Mesenchymal stem cell (in vitro differentiated cells and primary cell): ENCODE measurements around the gene FBXW4.
A peak's percentile ranks its signal among the peaks of the same experiment; 100 is the strongest.

Experiments used
- DNase-seq: peaks from one replicate; pipeline ENCODE4 v3.0.0-alpha.2; 2013
- H2AFZ ChIP-seq: one replicate; pipeline ENCODE4 v1.6.1; 2013; ENCODE audit warnings: low read depth, mild to moderate bottlenecking, control low read depth, inconsistent platforms, low read length, moderate library complexity
- H2AK5ac ChIP-seq: 2 replicates; pipeline ENCODE4 v1.6.1; 2013; ENCODE audit warnings: low read length, moderate library complexity, mild to moderate bottlenecking, inconsistent platforms; ENCODE audit not compliant: severe bottlenecking
- H2BK120ac ChIP-seq: one replicate; pipeline ENCODE4 v1.6.1; 2013; ENCODE audit warnings: low read depth, mild to moderate bottlenecking, inconsistent platforms, low read length, moderate library complexity
- H2BK12ac ChIP-seq, 2 experiments: one replicate each; pipeline ENCODE4 v1.6.1; 2013; ENCODE audit warnings: inconsistent platforms in 2 of 2, low read length in 2 of 2, mild to moderate bottlenecking in 2 of 2, moderate library complexity in 2 of 2, control low read depth in 1 of 2
- H2BK15ac ChIP-seq: one replicate; pipeline ENCODE4 v1.6.1; 2013; ENCODE audit warnings: mild to moderate bottlenecking, low read depth, inconsistent platforms; ENCODE audit not compliant: poor library complexity, severe bottlenecking
- H2BK5ac ChIP-seq: 2 replicates; pipeline ENCODE4 v1.6.1; 2013; ENCODE audit warnings: low read depth, mild to moderate bottlenecking, low read length, control low read depth, inconsistent platforms; ENCODE audit not compliant: poor library complexity, severe bottlenecking
- H3K14ac ChIP-seq, 2 experiments: one replicate each; pipeline ENCODE4 v1.6.1; 2013; ENCODE audit warnings: inconsistent platforms in 2 of 2, low read length in 2 of 2, control low read depth in 1 of 2, mild to moderate bottlenecking in 1 of 2, moderate library complexity in 1 of 2
- H3K18ac ChIP-seq, 2 experiments: one replicate each; pipeline ENCODE4 v1.6.1; 2013; ENCODE audit warnings: inconsistent platforms in 2 of 2, low read length in 2 of 2, control low read depth in 1 of 2, low read depth in 1 of 2, mild to moderate bottlenecking in 1 of 2
- H3K23ac ChIP-seq, 2 experiments: one replicate each; pipeline ENCODE4 v1.6.1; 2013; ENCODE audit warnings: inconsistent platforms in 2 of 2, low read length in 2 of 2, mild to moderate bottlenecking in 2 of 2, moderate library complexity in 2 of 2, control low read depth in 1 of 2
- H3K27ac ChIP-seq: 2 replicates; pipeline ENCODE4 v1.5.1; 2013; ENCODE audit warnings: mild to moderate bottlenecking, moderate library complexity, low read length, control low read depth, inconsistent platforms; ENCODE audit not compliant: poor library complexity, severe bottlenecking
- H3K27me3 ChIP-seq, 2 experiments: 2 replicates each; pipeline versions ENCODE4 v1.6.1 to v1.7.0; 2013; ENCODE audit warnings: low read length in 2 of 2, mild to moderate bottlenecking in 2 of 2, moderate library complexity in 2 of 2, control low read depth in 1 of 2, inconsistent platforms in 1 of 2; ENCODE audit not compliant: control insufficient read depth in 1 of 2, insufficient read depth in 1 of 2
- H3K36me3 ChIP-seq, 2 experiments: 2 replicates each; pipeline versions ENCODE4 v1.6.1 to v1.7.0; 2013; ENCODE audit warnings: low read length in 2 of 2, control low read depth in 1 of 2, inconsistent platforms in 1 of 2, low read depth in 1 of 2, mild to moderate bottlenecking in 1 of 2; ENCODE audit not compliant: insufficient read depth in 2 of 2, control insufficient read depth in 1 of 2
- H3K4ac ChIP-seq, 2 experiments: one replicate each; pipeline ENCODE4 v1.6.1; 2013; ENCODE audit warnings: inconsistent platforms in 2 of 2, low read length in 2 of 2, mild to moderate bottlenecking in 2 of 2, moderate library complexity in 2 of 2, control low read depth in 1 of 2, low read depth in 1 of 2
- H3K4me1 ChIP-seq: 2 replicates; pipeline ENCODE4 v1.6.1; 2013; ENCODE audit warnings: low read depth, low read length, control low read depth; ENCODE audit not compliant: control insufficient read depth, insufficient read depth
- H3K4me2 ChIP-seq: 2 replicates; pipeline ENCODE4 v1.6.1; 2013; ENCODE audit warnings: low read length, mild to moderate bottlenecking, inconsistent platforms; ENCODE audit not compliant: poor library complexity, severe bottlenecking
- H3K4me3 ChIP-seq, 2 experiments: 2 replicates each; pipeline versions ENCODE4 v1.5.1 to v1.7.0; 2013; ENCODE audit warnings: low read length in 2 of 2, mild to moderate bottlenecking in 2 of 2, control low read depth in 1 of 2, low read depth in 1 of 2; ENCODE audit not compliant: insufficient read depth in 1 of 2
- H3K79me1 ChIP-seq: replicated peaks from 2 replicates; pipeline ENCODE4 v1.6.1; 2013; ENCODE audit warnings: mild to moderate bottlenecking, control low read depth, low read length, inconsistent platforms; ENCODE audit not compliant: poor library complexity, severe bottlenecking
- H3K9ac ChIP-seq: 2 replicates; pipeline ENCODE4 v1.7.0; 2013; ENCODE audit warnings: mild to moderate bottlenecking, low read length, moderate library complexity
- H3K9me3 ChIP-seq: 2 replicates; pipeline ENCODE4 v1.7.0; 2013; ENCODE audit warnings: mild to moderate bottlenecking, low read length; ENCODE audit not compliant: control insufficient read depth
- H4K8ac ChIP-seq: one replicate; pipeline ENCODE4 v1.6.1; 2013; ENCODE audit warnings: inconsistent platforms, mild to moderate bottlenecking, low read length, moderate library complexity
- H4K91ac ChIP-seq: one replicate; pipeline ENCODE4 v1.6.1; 2013; ENCODE audit warnings: mild to moderate bottlenecking, low read length, inconsistent platforms
- WGBS: methylation state at CpG from one replicate; pipeline ENCODE4 v1.1.7; 2013; ENCODE audit warnings: mixed read lengths; 5-methylcytosine and 5-hydroxymethylcytosine counted together

Gene FBXW4

DNA sequence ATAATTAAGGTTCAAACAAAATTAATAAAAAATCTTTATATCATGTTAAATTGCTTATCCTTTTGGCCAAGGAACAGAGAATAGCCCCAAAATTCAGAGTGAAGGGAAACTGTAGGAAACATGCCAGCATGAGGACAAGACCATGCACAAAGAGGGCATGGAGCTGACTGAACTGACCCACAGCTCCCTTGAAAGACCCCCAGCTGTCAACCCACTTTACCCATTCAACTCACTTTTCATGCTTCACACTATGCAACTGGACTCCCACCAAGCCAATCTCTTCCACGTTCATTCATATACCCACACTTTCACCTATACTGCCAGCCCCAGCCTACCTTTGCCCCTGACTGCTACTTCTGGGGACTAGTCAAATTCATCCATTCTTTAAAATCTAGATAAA is 10.2 kb downstream of the FBXW4 start:
- peaks cover 0 to 5% of the 10 kb centered on the region in 2 experiments for H3K36me3 ChIP-seq
- H2BK15ac ChIP-seq = no peak overlapping the region
- no peak overlapping the region for H3K4me2 ChIP-seq
- H2AFZ ChIP-seq = no peak overlapping the region
- no peak overlapping the region for H3K23ac ChIP-seq
- H3K4me3 ChIP-seq = no peak overlapping the region
- peaks cover 3% of the 10 kb centered on the region for H3K4me1 ChIP-seq
- no peak overlapping the region for H4K8ac ChIP-seq
- H3K14ac ChIP-seq = no peak overlapping the region
- no peak for DNase-seq
- no peak overlapping the region for H3K27ac ChIP-seq
- no peaks in the 10 kb centered on the region for H3K27me3 ChIP-seq
- no peak overlapping the region for H4K91ac ChIP-seq
- no peaks in the 10 kb centered on the region for H3K9me3 ChIP-seq
- H3K4ac ChIP-seq = no peak overlapping the region
- peaks cover 32% of the 10 kb centered on the region for H3K79me1 ChIP-seq
- H2BK120ac ChIP-seq = no peak overlapping the region
- H3K9ac ChIP-seq = no peak overlapping the region
- no peak overlapping the region for H3K18ac ChIP-seq
- no peak overlapping the region for H2BK12ac ChIP-seq
- no peak overlapping the region for H2AK5ac ChIP-seq
- 67% methylated on average over 1 of the region's 1 CpG for WGBS
- H2BK5ac ChIP-seq = no peak overlapping the region

DNA sequence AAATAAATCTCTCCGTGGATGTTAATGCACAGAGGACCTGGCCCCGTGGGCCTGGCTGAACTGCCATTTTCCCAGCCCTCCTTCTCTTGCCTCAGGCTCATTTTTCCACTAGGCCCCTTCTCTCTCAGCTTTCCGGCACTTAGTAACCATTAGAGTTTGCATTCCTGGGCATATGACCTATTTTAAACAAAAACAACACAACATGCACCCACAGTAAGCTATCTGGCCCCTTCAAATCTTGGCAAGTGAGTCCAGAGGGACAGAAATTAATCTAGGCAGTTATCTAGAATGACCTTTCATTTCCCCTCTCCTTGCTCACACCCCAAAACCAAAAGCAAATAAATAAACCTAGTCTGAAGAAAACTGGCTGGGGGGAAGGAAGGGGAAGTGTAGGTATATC is 11.7 kb downstream of the FBXW4 start:
- peak; percentile 76 for DNase-seq
- Histone ChIP-seq H2BK120ac (no peak overlapping the region), H2AFZ (no peak overlapping the region), H3K18ac (no peak overlapping the region), H3K27ac (peak overlapping the region; percentile 28), H3K79me1 (peaks cover 34% of the 10 kb centered on the region), H3K27me3 (no peaks in the 10 kb centered on the region), H2BK15ac (no peak overlapping the region), H3K9ac (no peak overlapping the region), H3K23ac (no peak overlapping the region), H4K8ac (no peak overlapping the region), H3K9me3 (no peaks in the 10 kb centered on the region), H3K14ac (no peak overlapping the region), H2AK5ac (no peak overlapping the region), H3K4ac (no peak overlapping the region), H3K4me2 (no peak overlapping the region), H3K36me3 (peaks cover 0 to 5% of the 10 kb centered on the region in 2 experiments), H2BK12ac (no peak overlapping the region), H3K4me3 (no peak overlapping the region), H4K91ac (no peak overlapping the region), H3K4me1 (peaks cover 3% of the 10 kb centered on the region), H2BK5ac (no peak overlapping the region)
- WGBS = 69% methylated on average over 3 of the region's 3 CpGs

DNA sequence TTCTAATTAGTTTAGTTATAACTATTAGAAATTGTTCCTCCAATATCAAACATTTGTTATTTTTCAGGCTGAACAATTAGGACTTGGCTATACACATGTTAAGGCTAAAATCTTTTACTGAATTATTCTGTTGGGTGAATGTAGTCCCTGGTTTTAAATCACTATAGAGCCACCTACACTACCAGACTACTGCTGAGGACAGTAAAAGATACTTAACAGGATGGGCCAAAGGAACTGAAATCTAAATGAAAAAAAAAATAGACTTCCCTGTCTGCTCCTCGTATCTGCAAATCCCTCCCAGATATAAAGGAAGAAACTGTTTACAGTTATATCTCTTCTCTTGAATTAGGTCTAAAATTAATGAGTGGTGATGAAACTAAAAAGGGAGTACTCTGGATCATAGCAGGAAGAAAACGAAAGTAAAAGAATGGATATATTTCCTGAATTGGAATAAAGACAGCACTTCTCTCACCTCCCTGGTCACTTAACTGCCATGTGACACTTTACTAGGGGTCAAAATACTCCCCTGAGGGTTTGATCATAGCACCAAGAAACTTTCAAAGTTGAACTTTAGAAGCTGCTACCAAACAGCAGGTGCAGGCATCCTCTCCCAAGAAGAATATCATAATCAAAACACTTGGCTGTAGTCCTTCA is 12.7 kb downstream of the FBXW4 start:
- Histone ChIP-seq H2BK5ac (no peak overlapping the region), H3K23ac (no peak overlapping the region), H4K8ac (no peak overlapping the region), H3K14ac (no peak overlapping the region), H2BK15ac (no peak overlapping the region), H3K4me3 (peak overlapping the region in 1 of 2 experiments; percentile 64), H3K4me1 (peaks cover 3% of the 10 kb centered on the region), H3K27ac (no peak overlapping the region), H3K9me3 (peaks cover 4% of the 10 kb centered on the region), H3K27me3 (no peaks in the 10 kb centered on the region), H2BK120ac (no peak overlapping the region), H3K4ac (no peak overlapping the region), H3K79me1 (peaks cover 29% of the 10 kb centered on the region), H3K18ac (no peak overlapping the region), H2AK5ac (no peak overlapping the region), H4K91ac (no peak overlapping the region), H3K9ac (peak overlapping the region; percentile 60), H3K4me2 (no peak overlapping the region), H2BK12ac (no peak overlapping the region), H2AFZ (no peak overlapping the region), H3K36me3 (peaks cover 0 to 3% of the 10 kb centered on the region in 2 experiments)
- peak; percentile 51 for DNase-seq
- 33% methylated on average over 1 of the region's 2 CpGs for WGBS

DNA sequence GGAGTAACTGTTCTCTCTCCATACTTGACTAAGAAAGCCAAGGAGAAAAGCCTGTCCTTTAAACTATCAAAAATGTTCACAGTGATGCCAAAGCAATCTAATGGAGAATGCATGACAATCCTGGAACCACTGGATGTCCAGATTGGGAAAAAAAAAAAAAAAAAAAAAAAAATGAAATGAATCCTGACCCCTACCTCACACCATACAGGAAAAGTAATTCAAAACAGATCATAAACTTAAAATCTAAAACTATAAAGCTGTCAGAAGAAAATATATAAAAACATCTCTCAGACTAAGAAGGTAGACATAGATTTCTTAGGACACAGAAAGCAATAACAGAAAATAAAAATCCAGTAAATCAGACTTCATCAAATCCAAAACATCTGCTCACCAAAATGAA is 18.4 kb downstream of the FBXW4 start:
- Histone ChIP-seq H2BK12ac (no peak overlapping the region), H3K9ac (no peak overlapping the region), H3K4me3 (no peak overlapping the region), H3K27me3 (no peaks in the 10 kb centered on the region), H3K4me1 (no peaks in the 10 kb centered on the region), H2BK5ac (no peak overlapping the region), H3K9me3 (peaks cover 16% of the 10 kb centered on the region), H2BK120ac (no peak overlapping the region), H3K4ac (no peak overlapping the region), H3K18ac (no peak overlapping the region), H2AK5ac (no peak overlapping the region), H4K91ac (no peak overlapping the region), H3K4me2 (no peak overlapping the region), H2BK15ac (no peak overlapping the region), H3K23ac (no peak overlapping the region), H3K79me1 (peaks cover 16% of the 10 kb centered on the region), H4K8ac (no peak overlapping the region), H2AFZ (no peak overlapping the region), H3K36me3 (peaks cover 15 to 57% of the 10 kb centered on the region in 2 experiments), H3K27ac (no peak overlapping the region), H3K14ac (no peak overlapping the region)
- no peak for DNase-seq
